H1 (cell line): ENCODE results near the gene RAB5B. TPM values are rescaled to one million over a fixed set of nuclear protein-coding genes. Genes with fewer than 3 reads are reported as not detected.

Experiments
- CTCF ChIA-PET: fragments of 300-600 bp; sonication (Branson Sonifier 250); formaldehyde crosslinking; loops from one replicate; lab custom pipeline; 2021; ENCODE audit not compliant: partially characterized antibody; lab: Charles Lee
- POLR2A ChIA-PET: fragments of 300-600 bp; sonication (Branson Sonifier 250); formaldehyde crosslinking; loops from one replicate; lab custom pipeline; 2021; ENCODE audit warnings: inconsistent platforms; ENCODE audit not compliant: partially characterized antibody; lab: Charles Lee
- DNase-seq, 2 experiments: peaks; one replicate each; pipeline versions ENCODE4 v3.0.0 to v3.0.0-alpha.2; 2010 to 2022; ENCODE audit warnings: low spot score in 2 of 2, low read depth in 1 of 2, mixed read lengths in 1 of 2
- FAIRE-seq: peaks from 2 replicates; lab custom pipeline; 2011; peaks lifted over from hg19 to GRCh38; lab: Jason Lieb, UNC
- H2AFZ ChIP-seq: 2 replicates; pipeline ENCODE4 v1.8.1; 2012; ENCODE audit warnings: low read length, inconsistent platforms
- H2AK5ac ChIP-seq: 2 replicates; pipeline ENCODE4 v1.6.1; 2013; ENCODE audit warnings: low read depth, low read length
- H2BK120ac ChIP-seq: replicated peaks from 2 replicates; pipeline ENCODE3; 2013; ENCODE audit warnings: low read depth, low read length, inconsistent platforms
- H2BK12ac ChIP-seq: 2 replicates; pipeline ENCODE4 v1.6.1; 2013; ENCODE audit warnings: low read depth, low read length
- H2BK15ac ChIP-seq: 2 replicates; pipeline ENCODE4 v1.6.1; 2013; ENCODE audit warnings: low read length
- H2BK20ac ChIP-seq: 2 replicates; pipeline ENCODE4 v1.6.1; 2013; ENCODE audit warnings: low read length
- H2BK5ac ChIP-seq: 2 replicates; pipeline ENCODE4 v1.6.1; 2013; ENCODE audit warnings: low read depth, low read length
- H3K14ac ChIP-seq: 2 replicates; pipeline ENCODE4 v1.6.1; 2013; ENCODE audit warnings: inconsistent platforms; ENCODE audit not compliant: insufficient read length
- H3K18ac ChIP-seq: 2 replicates; pipeline ENCODE4 v1.6.1; 2013; ENCODE audit warnings: low read length; ENCODE audit errors: extremely low read depth
- H3K23ac ChIP-seq: 2 replicates; pipeline ENCODE4 v1.6.1; 2013; ENCODE audit warnings: inconsistent platforms; ENCODE audit not compliant: insufficient read length
- H3K23me2 ChIP-seq: 2 replicates; pipeline ENCODE4 v1.6.1; 2013; ENCODE audit warnings: low read depth, low read length
- H3K27ac ChIP-seq: 2 replicates; pipeline ENCODE4 v1.6.1; 2011; ENCODE audit warnings: low read depth, low read length, inconsistent platforms
- H3K27me3 ChIP-seq, 4 experiments: replicated peaks in 1 of 4; 1 replicate in 1 of 4; 2 replicates in 3 of 4; pipeline versions ENCODE4 v1.6.1 to v1.8.1; 2011 to 2013; ENCODE audit warnings: low read length in 3 of 4, mild to moderate bottlenecking in 3 of 4, inconsistent platforms in 2 of 4, mixed read lengths in 2 of 4, moderate library complexity in 1 of 4; ENCODE audit not compliant: control insufficient read depth in 3 of 4, insufficient read depth in 3 of 4; ENCODE audit errors: extremely low read depth in 1 of 4
- H3K36me3 ChIP-seq, 4 experiments: 2 replicates each; pipeline versions ENCODE4 v1.6.1 to v1.8.1; 2011 to 2013; ENCODE audit warnings: mild to moderate bottlenecking in 4 of 4, low read length in 3 of 4, moderate library complexity in 2 of 4, control low read depth in 1 of 4, inconsistent platforms in 1 of 4; ENCODE audit not compliant: insufficient read depth in 4 of 4, control insufficient read depth in 2 of 4
- H3K4ac ChIP-seq: replicated peaks from 2 replicates; pipeline ENCODE3; 2013; ENCODE audit warnings: low read length, low read depth, mixed read lengths, inconsistent platforms; ENCODE audit not compliant: insufficient read length
- H3K4me1 ChIP-seq, 4 experiments: replicated peaks in 1 of 4; 1 replicate in 1 of 4; 2 replicates in 3 of 4; pipeline versions ENCODE4 v1.6.1 to v1.8.1; 2011 to 2013; ENCODE audit warnings: low read length in 3 of 4, inconsistent platforms in 2 of 4, mixed read lengths in 1 of 4; ENCODE audit not compliant: insufficient read depth in 4 of 4, control insufficient read depth in 3 of 4
- H3K4me2 ChIP-seq, 2 experiments: 2 replicates each; pipeline versions ENCODE4 v1.6.1 to v1.8.1; 2011 to 2013; ENCODE audit warnings: low read depth in 2 of 2, low read length in 2 of 2, control low read depth in 1 of 2, inconsistent platforms in 1 of 2, mild to moderate bottlenecking in 1 of 2; ENCODE audit not compliant: insufficient read depth in 1 of 2
- H3K4me3 ChIP-seq, 4 experiments: fragments of 200-600, 300-600 bp in 1 of 4; sonication (generic), shearing (Covaris generic), sonication (Bioruptor Twin) in 1 of 4; 2 replicates each; pipeline versions ENCODE4 v1.5.1 to v1.8.1; 2011 to 2016; ENCODE audit warnings: low read length in 4 of 4, low read depth in 3 of 4, control low read depth in 2 of 4, inconsistent platforms in 2 of 4, mild to moderate bottlenecking in 2 of 4, mixed read lengths in 1 of 4, moderate library complexity in 1 of 4; ENCODE audit not compliant: insufficient read depth in 2 of 4; ENCODE audit errors: extremely low read depth in 1 of 4
- H3K56ac ChIP-seq: replicated peaks from 2 replicates; pipeline ENCODE3; 2013; ENCODE audit warnings: low read depth, mild to moderate bottlenecking, mixed read lengths, low read length, inconsistent platforms; ENCODE audit not compliant: insufficient read length
- H3K79me1 ChIP-seq: 2 replicates; pipeline ENCODE4 v1.6.1; 2013; ENCODE audit warnings: low read depth, low read length, control low read depth
- H3K79me2 ChIP-seq, 2 experiments: 2 replicates each; pipeline versions ENCODE4 v1.6.1 to v1.8.1; 2012 to 2013; ENCODE audit warnings: low read length in 2 of 2, mild to moderate bottlenecking in 2 of 2, inconsistent platforms in 1 of 2; ENCODE audit not compliant: insufficient read depth in 2 of 2, control insufficient read depth in 1 of 2
- H3K9ac ChIP-seq, 4 experiments: replicated peaks in 1 of 4; 1 replicate in 1 of 4; 2 replicates in 3 of 4; pipeline versions ENCODE4 v1.6.1 to v1.8.1; 2011 to 2013; ENCODE audit warnings: low read depth in 3 of 4, low read length in 3 of 4, control low read depth in 2 of 4, mild to moderate bottlenecking in 2 of 4, moderate library complexity in 2 of 4, inconsistent platforms in 1 of 4; ENCODE audit errors: extremely low read depth in 1 of 4
- H3K9me3 ChIP-seq, 2 experiments: 2 replicates each; pipeline versions ENCODE4 v1.6.1 to v1.8.1; 2012 to 2013; ENCODE audit warnings: mild to moderate bottlenecking in 2 of 2, moderate library complexity in 2 of 2, control low read depth in 1 of 2, inconsistent platforms in 1 of 2, low read depth in 1 of 2, low read length in 1 of 2, mixed read lengths in 1 of 2; ENCODE audit not compliant: insufficient read depth in 2 of 2
- H4K20me1 ChIP-seq, 2 experiments: replicated peaks in 1 of 2; 2 replicates each; pipeline versions ENCODE3 to v1.8.1; 2011 to 2013; ENCODE audit warnings: inconsistent platforms in 2 of 2, low read length in 2 of 2, mild to moderate bottlenecking in 1 of 2; ENCODE audit not compliant: insufficient read depth in 2 of 2, control insufficient read depth in 1 of 2
- H4K5ac ChIP-seq: 2 replicates; pipeline ENCODE4 v1.6.1; 2013; ENCODE audit warnings: low read length, low read depth, mixed read lengths, inconsistent platforms; ENCODE audit not compliant: insufficient read length
- H4K8ac ChIP-seq: 2 replicates; pipeline ENCODE4 v1.8.0; 2013; ENCODE audit warnings: mild to moderate bottlenecking, moderate library complexity, low read length, inconsistent platforms; ENCODE audit not compliant: insufficient read depth; ENCODE audit errors: extremely low read depth
- H4K91ac ChIP-seq: replicated peaks from 2 replicates; pipeline ENCODE3; 2013; ENCODE audit warnings: low read length, mixed read lengths, inconsistent platforms; ENCODE audit not compliant: insufficient read length
- CEBPB ChIP-seq: IDR thresholded peaks from 2 replicates; pipeline ENCODE4 v1.6.1; 2012; ENCODE audit warnings: low read depth, low read length
- HDAC2 ChIP-seq, 2 experiments: fragments of 300-600 bp in 1 of 2; sonication (generic) in 1 of 2; IDR thresholded peaks; 2 replicates each; pipeline ENCODE4 v1.6.1; 2011 to 2012; ENCODE audit warnings: low read depth in 2 of 2, low read length in 2 of 2, mild to moderate bottlenecking in 2 of 2, moderate library complexity in 2 of 2, borderline replicate concordance in 1 of 2, inconsistent platforms in 1 of 2
- KDM4A ChIP-seq: IDR thresholded peaks from one replicate; pipeline ENCODE4 v1.7.1; 2012; ENCODE audit warnings: low read depth, mild to moderate bottlenecking, moderate library complexity, low read length, inconsistent platforms; ENCODE audit not compliant: severe bottlenecking
- WGBS, 2 experiments: shearing (Covaris generic) in 1 of 2; methylation state at CpG; one replicate each; pipeline versions ENCODE4 v1.1.6 to v1.1.7; 2013 to 2015; ENCODE audit warnings: low lambda C conversion rate in 2 of 2, mixed read lengths in 2 of 2, inconsistent platforms in 1 of 2, low coverage in 1 of 2, missing lambda C conversion rate in 1 of 2; ENCODE audit not compliant: insufficient replicate concordance in 2 of 2, insufficient coverage in 1 of 2, insufficient read length in 1 of 2; ENCODE audit errors: extremely low coverage in 1 of 2, missing lambda C conversion rate in 1 of 2; 5-methylcytosine and 5-hydroxymethylcytosine counted together
- polyA plus RNA-seq, 7 experiments: library from polyadenylated mRNA; depleted of rRNA in 3 of 7; stranded (reverse) in 5 of 7; unstranded in 2 of 7; fragments of >200 nt in 5 of 7; fragments of 200-250 nt in 2 of 7; gene quantifications; 1 replicate in 5 of 7; 2 replicates in 1 of 7; 4 replicates in 1 of 7; pipeline versions ENCODE4 v1.2.1 to v1.2.3, GENCODE V29; 2011 to 2013; ENCODE audit warnings: missing spikeins in 2 of 7, mixed read lengths in 2 of 7
- total RNA-seq: library from RNA; stranded (reverse); fragmentation: NEBNext Ultra II Directional; extraction: Animal tissue kit (Norgen Biotek cat#: 25700); gene quantifications from 2 replicates; pipeline ENCODE4 v1.2.1, GENCODE V29; 2021

The RAB5B gene
- total and polyA plus RNA-seq, 2 of the 8 experiments (the other 6 are each of a cell fraction or from before 2014, with no cell fraction given) = 56.7 to 62.4 TPM

- no peaks in the 10 kb centered on the region; the same call in 1 of the 2 replicates for H3K23me2 ChIP-seq
- ChIA-PET CTCF (interaction anchor here (0.8 to 18.1 kb wide), 5 partner anchors 18 to 37 kb away, joined by 3 to 256 read pairs (median 3); partner anchors contain the start of gene SUOX), POLR2A (interaction anchor here (1.1 to 1.6 kb wide), 3 partner anchors 8 to 90 kb away, joined by 3 read pairs; no protein-coding TSS in a partner anchor)
- H3K79me2 ChIP-seq = no peaks in the 10 kb centered on the region
- H3K14ac ChIP-seq = no peak overlapping the region
- no peak overlapping the region for H4K91ac ChIP-seq
- no peak for TF ChIP-seq KDM4A
- no peak for TF ChIP-seq HDAC2 (IDR thresholded peaks at IDR 0.05; ENCODE audit: borderline replicate concordance in 1 of 2, low read depth in 2 of 2, low read length in 2 of 2)
- TF ChIP-seq CEBPB = no peak
- no peak overlapping the region for H2AFZ ChIP-seq
- no peak overlapping the region for H4K5ac ChIP-seq
- H3K27ac ChIP-seq = no peak overlapping the region
- no peak overlapping the region for H3K9ac ChIP-seq
- no peak overlapping the region for H3K4me2 ChIP-seq
- no peaks in the 10 kb centered on the region for H4K20me1 ChIP-seq
- WGBS, 2 experiments = 92% methylated on average over 5 of the region's 5 CpGs; no CpG with 5 or more reads in 1 of the 2 experiments
- no peak for DNase-seq
- no peak overlapping the region for H3K56ac ChIP-seq
- FAIRE-seq = no peak
- H3K27me3 ChIP-seq = no peaks in the 10 kb centered on the region
- H3K18ac ChIP-seq = no peak overlapping the region
- H3K23ac ChIP-seq = no peak overlapping the region
- peaks cover 0 to 4% (median 0%) of the 10 kb centered on the region in 4 experiments; a peak in 1 of 8 replicates for H3K36me3 ChIP-seq
- H4K8ac ChIP-seq = no peak overlapping the region
- no peak overlapping the region for H3K4me3 ChIP-seq
- no peak overlapping the region for H2BK5ac ChIP-seq
- no peak overlapping the region for H3K4ac ChIP-seq
- H3K9me3 ChIP-seq = no peaks in the 10 kb centered on the region
- H3K4me1 ChIP-seq = no peaks in the 10 kb centered on the region
- no peak overlapping the region for H2AK5ac ChIP-seq
- H2BK20ac ChIP-seq = no peak overlapping the region
- no peak overlapping the region for H2BK15ac ChIP-seq
- H2BK12ac ChIP-seq = no peak overlapping the region
- H3K79me1 ChIP-seq = 0 out of 2 replicates have a peak, but pooled peaks cover 2% of the 10 kb centered on the region
- no peak overlapping the region for H2BK120ac ChIP-seq
These were observed 39.6 kb downstream of the RAB5B start for GRCh38 chr12:56013482-56013881.
